Aorta (tissue), 5 donors: ENCODE measurements around the gene CIRBP. TPM values are rescaled to one million over a fixed set of nuclear protein-coding genes. Genes with fewer than 3 reads are reported as not detected.
A peak's percentile ranks its signal among the peaks of the same experiment; 100 is the strongest.

Source experiments
- ATAC-seq: fragments of 200-7000 bp; cut with Tn5 transposase; one replicate; pipeline ENCODE4 v1.9.1; 2022; ENCODE audit warnings: moderate library complexity; ENCODE audit not compliant: low FRiP score
- DNase-seq, 2 donors: peaks; one replicate each; pipeline ENCODE4 v3.0.0-alpha.2; 2020
- H3K27ac ChIP-seq, 2 donors: one replicate each; pipeline ENCODE4 v1.5.1; 2013; ENCODE audit warnings: low read length in 2 of 2, mild to moderate bottlenecking in 2 of 2, moderate library complexity in 2 of 2, control low read depth in 1 of 2, inconsistent platforms in 1 of 2, low read depth in 1 of 2
- H3K27me3 ChIP-seq, 2 donors: one replicate each; pipeline ENCODE4 v1.6.1; 2013; ENCODE audit warnings: control low read depth in 1 of 2, low read length in 1 of 2, mild to moderate bottlenecking in 1 of 2, moderate library complexity in 1 of 2; ENCODE audit not compliant: insufficient read depth in 2 of 2, control insufficient read depth in 1 of 2
- H3K36me3 ChIP-seq, 2 donors: one replicate each; pipeline ENCODE4 v1.6.1; 2013; ENCODE audit warnings: control low read depth in 1 of 2, low read length in 1 of 2, mild to moderate bottlenecking in 1 of 2; ENCODE audit not compliant: insufficient read depth in 2 of 2, control insufficient read depth in 1 of 2
- H3K4me1 ChIP-seq, 2 donors: one replicate each; pipeline ENCODE4 v1.6.1; 2013; ENCODE audit warnings: low read length in 2 of 2, control low read depth in 1 of 2, mild to moderate bottlenecking in 1 of 2, moderate library complexity in 1 of 2; ENCODE audit not compliant: insufficient read depth in 2 of 2, control insufficient read depth in 1 of 2
- H3K4me3 ChIP-seq, 2 donors: one replicate each; pipeline ENCODE4 v1.5.1; 2013; ENCODE audit warnings: low read length in 2 of 2, control low read depth in 1 of 2, mild to moderate bottlenecking in 1 of 2
- H3K9me3 ChIP-seq: one replicate; pipeline ENCODE4 v1.6.1; 2013; ENCODE audit warnings: mild to moderate bottlenecking, low read length; ENCODE audit not compliant: control insufficient read depth
- WGBS, 2 donors: extraction: QIAGEN DNeasy Blood & Tissue Kit; methylation state at CpG; one replicate each; pipeline ENCODE4 v1.1.7; 2013; 5-methylcytosine and 5-hydroxymethylcytosine counted together
- intact Hi-C, 2 donors: fragments of 100-400 bp; cut with DNase I; formaldehyde crosslinking; loops; one replicate each; pipeline versions ENCODE4 v1.14.2 to v1.15.0; 2022
- polyA plus RNA-seq, 2 donors: library from polyadenylated mRNA; stranded (reverse); fragments of 200-250 nt; gene quantifications; one replicate each; pipeline ENCODE4 v1.2.3, GENCODE V29; 2013
- total RNA-seq, 2 donors: library from RNA; stranded (reverse); fragmentation: NEBNext Ultra II Directional; extraction: Animal tissue kit (Norgen Biotek cat#: 25700); gene quantifications; one replicate each; pipeline ENCODE4 v1.2.1, GENCODE V29; 2021
- donor health status: healthy with polysubstance abuse.
- donor health status: Bipolar disorder and iron deficiency.
- donor health status: DM: no; HTN: no; CAD: no.
- donor health status: DM: no; HTN: no; CAD: no.
- donor health status: DM: yes; HTN: yes; CAD: no.

The CIRBP gene
- total and polyA plus RNA-seq, 4 donors: 252 to 1,634 (median 394) TPM

GRCh38 chr19:1261538-1261797 lies 7.7 kb upstream of the CIRBP start:
- H3K36me3 ChIP-seq: no peaks in the 10 kb centered on the region
- ATAC-seq (no peak), DNase-seq (no peak)
- H3K27me3 ChIP-seq: no peaks in the 10 kb centered on the region
- WGBS, 2 donors: 3 to 4% methylated on average over 14 of the region's 14 CpGs
- peak overlapping the region in 1 of 2 donors; percentile 18 for H3K4me3 ChIP-seq
- intact Hi-C loops: no loop called here
- no peaks in the 10 kb centered on the region for H3K9me3 ChIP-seq
- H3K27ac ChIP-seq: peak overlapping the region; percentile 69 to 89
- peaks cover 0 to 2% of the 10 kb centered on the region in 2 donors for H3K4me1 ChIP-seq

GRCh38 chr19:1261798-1262622 lies 7.1 kb upstream of the CIRBP start:
- Histone ChIP-seq H3K4me3 (no peak overlapping the region), H3K27ac (peak overlapping the region; percentile 69 to 89), H3K4me1 (peaks cover 0 to 2% of the 10 kb centered on the region in 2 donors), H3K9me3 (no peaks in the 10 kb centered on the region), H3K27me3 (no peaks in the 10 kb centered on the region), H3K36me3 (no peaks in the 10 kb centered on the region)
- WGBS, 2 donors: 2 to 3% methylated on average over 24 to 28 of the region's 28 CpGs
- ATAC-seq (no peak), DNase-seq (peak; percentile 88 to 92)
- intact Hi-C loops: no loop called here

- Histone ChIP-seq H3K27me3 (no peaks in the 10 kb centered on the region), H3K36me3 (no peaks in the 10 kb centered on the region), H3K4me3 (no peak overlapping the region), H3K27ac (peak overlapping the region; percentile 69 to 89), H3K4me1 (peaks cover 0 to 2% of the 10 kb centered on the region in 2 donors), H3K9me3 (no peaks in the 10 kb centered on the region)
- ATAC-seq: no peak
- DNase-seq: peak in 1 of 2 donors; percentile 59
- 43 to 48% methylated on average over 21 of the region's 21 CpGs for WGBS, 2 donors
- intact Hi-C loops: no loop called here
Observed at GRCh38 chr19:1262623-1263123, 6.5 kb upstream of the CIRBP start.

GRCh38 chr19:1263188-1263587 lies 5.9 kb upstream of the CIRBP start:
- Histone ChIP-seq H3K36me3 (no peaks in the 10 kb centered on the region), H3K4me3 (no peak overlapping the region), H3K9me3 (no peaks in the 10 kb centered on the region), H3K4me1 (peaks cover 0 to 2% of the 10 kb centered on the region in 2 donors), H3K27me3 (no peaks in the 10 kb centered on the region), H3K27ac (peak overlapping the region in 1 of 2 donors; percentile 11)
- intact Hi-C loops: no loop called here
- ATAC-seq (no peak), DNase-seq (peak in 1 of 2 donors; percentile 56)
- 87 to 91% methylated on average over 5 of the region's 5 CpGs for WGBS, 2 donors

GRCh38 chr19:1264801-1265614 lies 4.1 kb upstream of the CIRBP start:
- no peaks in the 10 kb centered on the region for H3K9me3 ChIP-seq
- no peaks in the 10 kb centered on the region for H3K27me3 ChIP-seq
- DNase-seq (peak; percentile 87 to 93), ATAC-seq (no peak)
- peaks cover 0 to 2% of the 10 kb centered on the region in 2 donors for H3K4me1 ChIP-seq
- intact Hi-C loops: no loop called here
- H3K36me3 ChIP-seq: no peaks in the 10 kb centered on the region
- H3K27ac ChIP-seq: peak overlapping the region in 1 of 2 donors; percentile 78
- H3K4me3 ChIP-seq: no peak overlapping the region
- WGBS, 2 donors: 63% methylated on average over 26 of the region's 26 CpGs

GRCh38 chr19:1265615-1266128 lies 3.5 kb upstream of the CIRBP start:
- ATAC-seq (peak; percentile 11), DNase-seq (peak; percentile 91 to 94)
- intact Hi-C loops: loop anchor here in 1 of 2 donors (1.0 to 2.0 kb wide), 2 partner anchors 17 to 51 kb away; partner anchors contain the start of gene MIDN
- 1 to 3% methylated on average over 27 to 28 of the region's 28 CpGs for WGBS, 2 donors
- Histone ChIP-seq H3K4me3 (no peak overlapping the region), H3K9me3 (no peaks in the 10 kb centered on the region), H3K27ac (peak overlapping the region in 1 of 2 donors; percentile 78), H3K36me3 (no peaks in the 10 kb centered on the region), H3K4me1 (no peaks in the 10 kb centered on the region), H3K27me3 (no peaks in the 10 kb centered on the region)

- no peaks in the 10 kb centered on the region for H3K4me1 ChIP-seq
- ATAC-seq: peak; percentile 72
- no peaks in the 10 kb centered on the region for H3K36me3 ChIP-seq
- H3K9me3 ChIP-seq: no peaks in the 10 kb centered on the region
- DNase-seq: peak; percentile 92 to 96
- intact Hi-C loops: loop anchor here in 1 of 2 donors (1.0 to 2.0 kb wide), 2 partner anchors 18 to 52 kb away; partner anchors contain the start of gene MIDN
- peak overlapping the region in 1 of 2 donors; percentile 72 for H3K27ac ChIP-seq
- 1% methylated on average over 67 to 84 of the region's 84 CpGs for WGBS, 2 donors
- H3K27me3 ChIP-seq: no peaks in the 10 kb centered on the region
- H3K4me3 ChIP-seq: peak overlapping the region in 1 of 2 donors; percentile 7
Observed at GRCh38 chr19:1266129-1266915, 2.8 kb upstream of the CIRBP start.
